Stimulated activated CD8-positive, alpha-beta memory T cell treated with anti-CD3 and anti-CD28 coated beads, Interleukin-4, amount 100 ng/mL, for 48 hours (primary cell): Measurements from ENCODE around the gene SH3BGRL.

Experiments used
- DNase-seq: peaks from one replicate; pipeline ENCODE4 v3.0.0-alpha.2; 2020

SH3BGRL gene

DNA sequence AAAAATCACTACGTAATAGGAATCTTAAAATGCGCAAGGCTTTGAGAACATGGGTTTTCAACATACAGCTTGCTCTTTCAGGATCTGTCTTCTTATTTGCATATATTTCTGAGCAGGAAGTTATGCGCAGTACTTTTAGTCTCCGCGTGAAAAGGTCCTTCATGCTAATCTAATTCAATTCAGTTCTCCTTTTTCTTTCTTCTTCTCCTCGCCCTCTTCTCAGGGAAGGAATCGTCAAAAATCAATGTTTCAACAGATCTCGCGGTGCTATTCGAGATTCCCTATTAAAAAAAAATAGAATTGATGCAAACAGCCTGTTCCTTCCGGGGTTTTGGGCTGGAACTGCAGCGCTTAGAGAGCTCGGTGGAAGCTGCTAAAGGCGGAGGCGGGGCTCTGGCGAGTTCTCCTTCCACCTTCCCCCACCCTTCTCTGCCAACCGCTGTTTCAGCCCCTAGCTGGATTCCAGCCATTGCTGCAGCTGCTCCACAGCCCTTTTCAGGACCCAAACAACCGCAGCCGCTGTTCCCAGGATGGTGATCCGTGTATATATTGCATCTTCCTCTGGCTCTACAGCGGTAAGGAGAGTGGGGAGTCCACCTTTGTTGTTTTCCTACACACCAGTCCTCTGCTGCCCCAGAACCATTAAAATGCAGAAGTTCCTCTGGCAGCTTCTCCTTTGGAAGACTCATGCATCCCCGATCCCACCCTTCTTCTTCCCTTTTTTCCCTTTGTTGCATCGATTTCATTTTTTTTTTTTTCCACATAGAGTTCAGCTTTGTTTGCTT, at the start of gene SH3BGRL, which contains the start of gene HMGN5:
Gene SH3BGRL (plus strand): TSS at position 432 of the 785 bp plus-strand sequence. CDS start 99 bp downstream, at position 531.
Gene HMGN5 (minus strand): TSS at position 243 of the 785 bp plus-strand sequence. CDS start 80,364 bp downstream, outside the sequence.
- DNase-seq = peak; percentile 71

DNA sequence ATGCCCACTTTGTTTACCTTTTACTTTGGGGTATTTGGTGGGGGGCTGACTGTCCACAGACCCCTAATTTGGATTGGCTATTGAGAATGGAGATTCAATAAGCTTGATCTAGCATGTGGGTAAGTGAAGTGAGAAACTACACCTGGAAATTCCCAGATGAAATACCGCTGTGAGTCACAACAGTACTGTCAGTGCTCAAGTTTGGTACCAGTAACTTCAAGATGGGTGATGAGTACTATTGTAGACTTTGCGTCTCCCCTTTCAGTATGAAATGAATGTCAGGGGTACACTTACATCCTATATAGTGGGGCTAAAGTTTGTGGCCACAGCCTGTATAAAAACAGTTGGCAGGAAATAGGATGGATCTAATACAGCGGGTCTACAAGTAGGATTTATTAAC, 33.5 kb upstream of the SH3BGRL start:
- no peak for DNase-seq

DNA sequence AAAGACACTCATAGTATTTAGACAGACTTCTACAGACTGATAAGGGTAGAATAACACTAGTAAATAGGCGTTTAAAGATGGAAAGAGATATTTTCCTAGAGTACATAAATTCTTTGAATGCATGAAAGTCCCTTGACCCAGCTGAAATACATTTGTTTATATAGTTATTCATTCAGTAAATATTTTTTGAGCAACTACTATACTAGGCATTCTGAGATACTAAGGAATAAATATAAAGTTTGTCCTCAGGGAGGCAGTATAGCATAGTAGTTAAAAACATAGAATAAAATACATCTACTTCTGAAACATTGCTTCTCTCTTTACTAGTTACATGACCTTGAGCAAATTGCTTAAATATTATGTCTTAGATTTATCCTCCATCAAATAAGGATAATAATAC, 27.6 kb upstream of the SH3BGRL start:
- no peak for DNase-seq

DNA sequence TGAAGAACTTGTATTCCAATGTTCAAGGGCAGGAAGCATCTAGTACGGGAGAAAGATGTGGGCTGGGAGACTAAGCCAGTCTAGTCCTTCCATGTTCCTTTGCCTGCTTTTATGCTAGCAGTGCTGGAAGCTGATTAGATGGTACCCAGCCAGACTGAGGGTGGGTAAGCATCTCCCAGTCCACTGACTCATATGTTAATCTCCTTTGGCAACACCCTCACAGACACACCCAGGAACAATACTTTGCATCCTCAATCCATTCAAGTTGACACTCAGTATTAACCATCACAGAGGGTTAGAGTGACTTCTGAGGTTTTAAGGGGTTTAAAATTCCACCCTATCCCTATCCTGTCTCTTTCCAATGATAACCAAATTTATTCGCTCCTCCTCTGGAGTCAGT, 6.6 kb upstream of the SH3BGRL start:
- DNase-seq = no peak

DNA sequence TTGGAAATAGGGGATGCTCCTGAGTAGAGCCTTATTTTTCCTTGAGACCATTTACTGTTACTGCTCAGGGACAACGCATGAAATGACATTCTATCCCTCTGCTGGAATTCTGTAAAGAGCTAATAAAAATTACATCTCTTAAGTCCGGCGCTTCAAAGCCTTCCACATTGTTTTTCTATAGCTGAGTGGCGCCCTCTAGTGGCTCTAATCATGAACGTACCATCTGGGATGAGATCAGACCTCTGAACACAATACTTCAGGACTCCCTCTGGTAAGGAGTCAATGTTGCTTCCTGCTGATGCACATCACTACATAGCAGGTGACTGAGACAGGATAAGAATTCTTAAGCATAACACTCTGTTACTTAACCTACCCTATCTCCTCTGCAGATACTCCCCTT, 6.2 kb upstream of the SH3BGRL start:
- DNase-seq = peak; percentile 70

DNA sequence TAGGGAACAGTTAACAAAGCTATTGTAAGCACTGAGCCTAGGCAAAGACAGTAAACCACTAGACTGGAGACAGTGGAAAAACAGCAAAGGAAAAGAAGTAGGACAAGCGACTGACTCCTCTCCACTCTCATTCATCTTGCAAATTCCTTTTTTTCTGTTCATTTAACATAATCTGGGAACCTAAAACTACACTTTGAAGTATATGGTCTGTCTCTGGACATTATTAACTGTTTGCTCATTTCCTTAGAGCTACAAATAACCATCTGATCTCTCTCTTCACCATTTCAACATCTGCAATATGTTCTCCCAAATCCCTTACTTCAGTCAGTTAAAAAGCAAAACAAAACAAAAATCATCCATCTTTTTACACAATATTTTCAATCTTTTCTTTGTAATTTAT, 831 bp upstream of the SH3BGRL start:
- DNase-seq = no peak

DNA sequence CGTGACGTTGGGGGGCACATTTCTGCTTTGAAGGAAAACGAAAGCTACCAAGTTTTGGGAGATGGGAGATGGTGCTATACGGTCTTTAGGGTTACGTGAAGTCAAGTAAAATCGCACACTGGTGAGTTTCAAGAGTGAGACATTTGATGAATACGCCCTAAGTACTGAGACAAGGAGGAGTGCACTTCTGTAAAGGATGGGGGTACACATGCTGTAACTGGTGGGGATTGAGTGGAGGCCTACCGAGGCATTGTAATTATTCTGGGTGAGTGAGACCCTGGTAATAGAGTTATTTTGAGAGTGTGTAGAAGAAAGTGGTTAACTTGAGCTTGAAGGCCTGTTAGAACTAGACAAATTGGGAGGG, 536 bp downstream of the SH3BGRL start:
- no peak for DNase-seq

DNA sequence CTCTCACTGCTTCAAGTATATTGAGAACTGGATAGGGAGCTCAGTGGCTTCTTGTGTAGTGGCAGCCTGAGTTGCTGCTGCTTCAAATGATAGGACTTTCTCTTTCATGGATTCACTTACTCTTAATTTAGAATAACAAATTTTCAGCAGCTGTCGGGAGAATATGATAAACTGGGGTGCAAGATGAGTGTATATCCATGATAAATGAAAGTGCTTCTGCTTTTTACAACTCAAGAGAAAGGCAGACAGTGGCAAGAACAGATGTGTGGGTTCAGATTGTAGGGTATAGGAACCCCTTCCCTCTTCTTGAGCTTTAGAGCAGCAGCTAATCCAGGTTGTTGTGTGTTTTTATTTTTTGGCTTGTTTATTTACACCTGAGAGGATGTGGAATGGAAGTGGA, 1.0 kb downstream of the SH3BGRL start:
- no peak for DNase-seq

DNA sequence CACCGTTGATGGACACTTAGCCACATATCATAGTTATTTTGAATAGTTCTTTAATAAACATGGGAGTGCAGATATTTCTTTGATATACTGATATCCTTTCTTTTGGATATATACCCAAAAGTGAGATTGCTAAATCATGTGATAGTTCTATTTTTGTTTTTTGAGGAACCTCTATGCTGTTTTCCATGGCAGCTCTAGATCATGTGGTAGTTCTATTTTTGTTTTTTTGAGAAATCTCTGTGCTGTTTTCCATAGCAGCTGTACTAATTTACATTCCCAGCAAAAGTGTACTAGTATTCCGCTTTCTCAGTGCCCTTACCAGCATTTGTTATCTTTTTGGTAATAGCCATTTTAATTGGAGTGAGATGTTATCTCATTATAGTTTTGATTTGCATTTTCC, 3.6 kb downstream of the SH3BGRL start:
- no peak for DNase-seq

DNA sequence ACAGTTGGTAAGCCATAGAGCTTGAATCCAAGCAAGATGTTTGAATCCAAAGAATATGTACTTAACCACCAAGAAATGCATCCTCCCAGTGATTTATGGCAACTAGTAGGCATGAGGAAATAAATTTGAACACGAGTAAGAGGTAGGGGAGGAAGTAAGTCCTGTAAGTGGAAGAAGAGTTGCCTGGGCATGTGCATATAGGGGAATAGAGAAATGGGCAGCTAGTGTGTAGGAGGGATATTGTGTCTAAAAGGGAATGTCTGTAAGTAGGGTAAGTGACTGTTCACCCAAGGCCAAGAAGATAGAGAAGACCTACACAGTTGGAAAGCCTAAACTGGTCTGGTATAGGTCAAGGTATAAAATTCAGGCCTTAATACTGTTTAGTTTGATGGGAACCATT, 4.6 kb downstream of the SH3BGRL start:
- no peak for DNase-seq

DNA sequence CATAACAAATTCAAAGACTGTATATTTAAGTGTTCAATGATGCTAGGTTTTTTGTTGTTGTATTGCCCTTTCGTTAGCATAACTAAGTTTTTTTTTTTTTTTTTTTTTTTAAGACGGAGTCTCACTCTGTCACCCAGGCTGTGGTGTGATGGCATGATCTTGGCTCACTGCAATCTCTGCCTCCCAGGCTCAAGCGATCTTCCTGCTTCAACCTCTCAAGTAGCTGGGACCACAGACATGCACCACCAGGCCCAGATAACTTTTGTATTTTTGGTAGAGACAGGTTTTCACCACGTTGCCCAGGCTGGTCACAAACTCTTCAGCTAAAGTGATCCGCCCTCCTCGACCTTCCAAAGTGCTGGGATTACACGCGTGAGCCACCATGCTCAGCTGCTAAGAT, 7.0 kb downstream of the SH3BGRL start:
- DNase-seq = no peak

DNA sequence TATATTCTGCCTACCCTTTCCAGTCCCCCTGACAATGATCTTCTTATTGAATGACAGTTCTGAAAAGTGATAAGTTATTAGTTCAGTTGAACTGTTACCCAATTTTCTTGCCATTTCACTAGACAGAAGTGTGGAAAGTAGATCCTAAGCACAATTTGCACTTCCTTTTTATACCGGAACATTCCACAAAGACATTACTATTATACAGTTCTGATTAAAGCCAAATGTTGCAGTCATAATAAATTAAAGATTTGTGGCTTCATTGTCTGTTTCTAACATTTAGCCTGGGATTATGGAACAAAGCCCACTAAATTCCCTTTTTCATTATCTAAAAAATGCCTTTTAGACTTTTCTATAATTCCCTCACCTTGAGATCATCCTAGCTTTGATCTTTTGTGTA, 13.8 kb downstream of the SH3BGRL start:
- no peak for DNase-seq

DNA sequence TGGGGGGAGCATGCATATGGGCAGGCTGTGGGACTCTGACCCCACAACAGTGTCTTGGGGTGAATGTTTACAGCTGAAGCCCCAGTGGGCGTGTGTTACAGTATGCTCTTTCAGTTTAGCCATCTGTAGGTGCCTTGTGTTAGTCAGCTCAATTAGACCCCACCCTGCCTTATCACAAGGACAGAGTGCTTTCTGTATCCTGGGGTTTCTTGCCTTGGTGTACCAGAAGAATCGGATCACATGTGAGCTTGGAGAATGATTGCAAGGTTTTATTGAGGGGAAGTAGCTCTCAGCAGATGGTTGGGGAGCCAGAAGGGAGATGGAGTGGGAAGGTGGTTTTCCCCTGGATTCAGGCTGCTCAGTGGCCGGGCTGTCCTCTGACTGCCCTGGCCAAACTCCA, 27.3 kb downstream of the SH3BGRL start:
- DNase-seq = no peak

DNA sequence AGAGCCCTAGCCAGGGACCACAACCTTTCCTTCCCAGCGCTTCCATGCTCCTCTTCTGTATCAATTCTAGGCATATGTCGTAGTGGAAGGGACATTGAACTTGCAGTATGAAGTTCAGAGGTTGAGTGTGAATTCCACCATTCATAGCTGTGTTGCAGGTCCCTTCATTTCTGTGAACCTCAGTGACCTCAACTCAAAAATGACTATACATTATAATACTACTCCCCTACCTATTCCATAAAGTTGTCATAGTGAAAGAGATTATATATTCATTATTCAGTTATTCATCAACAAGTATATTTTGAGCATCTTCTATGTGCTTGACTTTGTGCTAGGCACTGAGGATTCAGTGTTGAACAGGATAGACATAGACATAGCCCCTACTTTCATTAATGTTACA, 28.0 kb downstream of the SH3BGRL start:
- DNase-seq = no peak

DNA sequence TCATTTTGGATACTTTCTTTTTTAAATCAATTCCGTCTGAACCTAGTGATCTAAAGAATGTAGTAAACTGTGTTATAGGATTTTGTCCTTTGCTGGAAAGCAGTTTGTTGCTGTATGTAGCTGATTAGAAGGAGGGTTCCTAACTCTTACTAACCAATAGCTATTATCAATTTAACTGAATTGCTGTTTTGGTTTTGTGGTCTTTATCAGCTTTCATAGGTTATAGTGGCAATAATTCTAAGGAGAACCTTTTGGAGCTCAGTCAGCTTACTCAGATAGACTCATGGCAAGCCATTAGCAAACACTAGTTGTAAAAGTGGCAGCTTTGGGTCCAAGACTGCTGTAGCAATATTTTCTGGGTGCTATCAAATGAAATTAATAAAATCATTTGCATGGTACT, 29.6 kb downstream of the SH3BGRL start:
- DNase-seq = no peak

DNA sequence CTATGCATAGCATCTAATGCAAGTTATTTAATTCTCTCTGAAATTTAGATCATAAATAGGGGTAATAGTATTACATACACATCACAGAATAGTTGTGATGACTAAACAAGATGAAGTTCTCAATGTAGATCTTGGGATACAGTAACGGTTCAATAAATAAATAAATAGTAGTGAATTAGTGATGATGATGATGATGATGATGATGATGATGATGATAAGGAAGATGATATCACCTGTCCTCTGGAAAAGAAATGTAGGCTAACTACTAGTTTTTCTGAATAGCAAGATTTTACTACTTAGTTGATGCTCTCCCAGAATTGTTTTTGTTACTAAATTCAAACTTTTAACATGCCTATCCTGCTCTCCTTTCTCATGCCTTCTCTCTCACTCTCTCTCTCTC, 30.3 kb downstream of the SH3BGRL start:
- DNase-seq = no peak

DNA sequence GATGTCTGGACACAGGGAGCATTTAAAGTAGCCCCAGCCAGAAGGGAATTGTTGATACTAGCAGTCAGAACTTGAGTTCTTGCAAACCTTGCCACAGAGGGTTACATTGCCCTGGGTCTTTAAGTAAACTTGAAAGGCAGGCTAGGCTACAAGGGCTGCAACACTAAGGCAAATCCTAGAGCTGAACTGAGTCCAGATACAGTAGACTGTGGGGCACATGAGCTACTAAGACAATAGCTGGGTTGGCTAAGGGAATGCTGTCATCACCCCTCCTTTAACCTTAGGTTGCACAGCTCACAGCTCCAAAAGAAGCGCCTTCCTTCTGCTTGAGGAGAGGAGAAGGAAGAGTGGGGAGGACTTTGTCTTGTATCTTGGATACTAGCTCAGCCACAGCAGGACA, 35.6 kb downstream of the SH3BGRL start:
- no peak for DNase-seq

DNA sequence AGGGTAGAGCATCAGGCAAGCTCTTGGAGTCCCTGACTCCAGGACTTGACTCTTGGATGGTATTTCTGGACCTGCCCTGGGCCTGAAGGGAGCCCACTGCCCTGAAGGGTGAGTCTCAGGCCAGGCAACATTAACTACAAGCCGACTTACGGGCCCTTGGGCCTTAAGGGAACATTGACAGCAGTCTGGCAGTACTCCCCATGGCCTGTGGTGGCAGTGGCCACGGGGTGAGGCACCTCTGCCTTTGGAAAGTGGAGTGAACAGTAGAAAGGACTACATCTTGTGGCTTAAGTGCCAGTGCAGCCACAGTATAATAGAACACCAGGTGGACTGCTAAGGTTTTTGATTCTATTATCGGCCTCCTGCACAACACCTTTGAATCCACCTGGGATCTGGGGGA, 36.3 kb downstream of the SH3BGRL start:
- no peak for DNase-seq

DNA sequence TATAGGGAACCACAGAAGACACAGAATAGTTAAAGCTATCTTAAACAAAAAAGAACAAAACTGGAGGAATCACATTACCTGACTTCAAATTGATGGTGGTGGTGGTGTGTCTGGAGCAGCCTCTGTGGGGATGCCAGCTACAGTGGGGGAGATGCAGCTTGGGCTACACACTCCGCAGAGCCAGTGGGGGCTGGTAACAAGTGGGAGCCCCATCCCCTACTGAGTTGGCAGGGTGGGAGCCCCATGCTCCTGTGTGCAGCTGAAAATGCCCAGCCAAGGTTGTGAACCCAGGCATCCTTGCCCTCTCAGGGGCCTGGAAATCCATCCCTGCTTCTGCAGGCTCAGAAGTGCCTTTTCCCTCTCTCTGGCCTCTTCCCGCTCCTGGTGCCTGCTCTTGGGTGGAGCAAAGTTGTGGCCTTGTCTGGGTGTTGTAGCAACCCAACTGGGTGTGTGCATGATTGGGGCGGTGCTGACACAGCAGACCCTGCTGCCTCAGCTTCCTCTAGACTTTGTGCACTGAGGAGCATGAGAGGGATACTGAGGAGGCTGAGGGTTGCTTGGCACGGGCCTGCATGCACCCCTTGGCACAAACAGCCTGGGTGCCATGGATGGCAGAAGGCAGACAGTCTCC, 38.9 kb downstream of the SH3BGRL start:
- no peak for DNase-seq

DNA sequence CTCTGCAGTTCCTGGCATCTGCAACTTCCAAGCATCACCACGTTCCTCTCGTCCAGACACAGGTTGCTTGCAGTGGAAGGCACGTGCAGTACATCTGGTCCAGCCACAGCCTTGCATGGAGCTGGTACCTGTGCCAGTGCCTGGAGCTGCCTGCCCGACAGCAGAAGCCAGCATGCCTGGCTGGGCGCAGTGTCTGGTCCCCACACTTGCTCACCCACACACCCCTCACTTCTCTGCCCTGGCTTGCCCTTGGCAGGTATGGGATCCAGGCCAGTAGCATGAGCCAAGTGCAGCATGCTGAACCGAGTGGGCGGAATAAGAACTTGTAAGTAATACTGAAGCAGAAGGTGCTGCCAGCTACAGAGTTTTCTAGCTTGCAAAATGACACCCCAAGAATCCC, 39.9 kb downstream of the SH3BGRL start:
- DNase-seq = no peak

DNA sequence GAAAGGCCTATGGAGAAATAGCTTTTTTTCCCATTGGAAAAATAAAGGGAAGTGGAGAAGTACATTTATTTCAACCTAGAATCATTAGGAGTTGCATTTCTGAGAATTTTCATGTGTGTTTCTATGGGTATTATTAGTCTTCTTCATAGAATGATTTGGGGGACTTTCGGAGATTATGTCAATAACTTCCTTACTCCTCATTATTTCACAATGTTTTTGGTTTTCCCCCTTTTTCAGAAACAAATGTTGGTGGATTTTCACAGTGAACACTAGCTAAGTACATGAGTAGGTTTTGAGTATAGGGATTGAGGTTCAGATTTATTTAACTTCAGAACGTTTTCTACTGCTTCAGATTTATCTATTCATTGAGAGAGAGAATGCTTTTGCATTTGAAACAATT, 54.0 kb downstream of the SH3BGRL start:
- no peak for DNase-seq

DNA sequence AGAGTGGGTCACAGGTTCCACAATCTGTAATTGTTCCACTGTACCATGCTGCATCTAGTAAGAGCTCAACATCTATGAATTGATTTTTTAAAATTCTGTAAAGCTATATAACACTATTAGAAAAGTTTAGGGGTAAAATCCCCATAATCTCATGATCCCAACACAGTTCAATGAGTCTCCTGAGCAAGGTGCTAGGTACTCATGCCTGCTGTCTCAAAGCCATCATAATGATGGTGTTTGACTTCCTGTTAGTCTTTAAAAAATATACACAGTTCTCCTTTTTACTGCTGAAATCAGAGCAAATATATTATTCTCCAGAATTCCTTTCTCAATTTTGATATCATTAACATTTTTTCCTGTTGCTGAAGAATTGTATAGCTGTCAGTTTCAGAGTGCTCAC, 55.9 kb downstream of the SH3BGRL start:
- DNase-seq = no peak

DNA sequence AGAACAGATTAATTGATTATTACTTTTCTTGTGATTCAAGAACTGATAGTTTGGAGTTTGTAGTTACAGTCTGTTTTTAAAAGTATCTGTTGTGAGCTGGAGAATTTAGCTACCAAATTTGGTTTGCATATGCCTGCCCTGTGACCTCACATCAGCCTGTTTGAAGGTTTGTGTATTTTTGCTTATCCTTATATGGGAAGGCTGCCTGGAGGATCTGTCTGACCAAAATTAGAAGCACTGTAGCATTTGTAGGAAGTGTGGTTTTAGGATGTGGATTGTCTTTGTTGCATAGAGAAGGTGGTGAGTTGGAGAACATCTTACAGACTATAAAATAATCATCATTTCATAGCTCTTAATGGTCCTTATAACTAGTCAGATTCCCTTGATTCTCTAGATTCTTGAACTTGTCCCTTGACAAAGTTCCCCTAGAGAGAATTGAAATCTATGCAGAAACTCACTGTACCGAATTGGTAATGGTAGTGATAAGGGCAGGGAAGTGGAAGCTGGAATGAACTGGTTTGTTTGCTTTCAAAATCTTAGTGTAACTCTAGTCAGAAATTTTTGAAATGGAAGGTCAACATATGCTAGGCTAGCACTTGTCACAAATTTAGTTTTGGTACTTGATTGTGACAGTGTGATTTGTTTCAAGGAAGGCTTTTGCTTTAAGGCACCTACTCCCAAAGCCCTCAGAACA, 57.3 kb downstream of the SH3BGRL start:
- DNase-seq = no peak

DNA sequence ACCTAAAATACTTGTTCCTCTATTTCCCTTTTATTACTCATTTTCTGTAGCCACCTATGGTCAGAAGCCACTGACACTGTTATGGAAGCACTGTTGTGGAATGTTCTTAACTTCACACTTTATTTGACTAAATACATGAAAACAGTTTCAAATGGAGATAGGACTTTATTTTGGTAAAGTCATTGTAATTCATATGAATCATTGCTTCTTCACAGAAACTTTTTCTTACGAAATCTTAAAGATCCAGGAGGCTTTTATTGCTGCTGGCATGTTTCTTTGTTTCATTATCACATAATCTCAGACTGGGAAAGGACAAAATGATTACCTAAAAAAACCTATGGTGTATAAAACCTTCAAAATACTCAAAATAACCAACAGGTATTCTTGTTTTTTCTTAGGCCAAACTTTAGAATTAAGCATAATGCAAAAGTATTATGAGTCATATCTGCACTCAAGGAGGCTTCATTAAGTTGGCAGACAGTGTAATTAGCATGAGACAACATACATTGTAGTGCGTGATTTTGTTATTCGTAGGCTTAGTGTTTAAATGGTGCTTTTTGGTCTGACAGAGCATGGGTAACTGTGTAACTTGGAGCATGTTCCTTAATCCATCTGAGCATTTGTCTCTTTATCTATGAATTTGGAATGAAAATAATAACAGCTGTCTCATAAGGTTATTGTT, 58.0 kb downstream of the SH3BGRL start:
- no peak for DNase-seq
